HCT116 (cell line): ENCODE measurements around the gene KRT82. TPM values are rescaled to one million over a fixed set of nuclear protein-coding genes. Genes with fewer than 3 reads are reported as not detected.
A peak's percentile ranks its signal among the peaks of the same experiment; 100 is the strongest.

Source experiments
- ATAC-seq: fragments of 200-7000 bp; cut with Tn5 transposase; 2 replicates; pipeline ENCODE4 v1.9.1; 2020; ENCODE audit warnings: mild to moderate bottlenecking, moderate library complexity
- BruUV-seq: library from RNA; stranded (reverse); fragments of 400-500 nt; replicated peaks from 2 replicates; lab custom pipeline; 2021; lab: Mats Ljungman, UMichigan
- CTCF ChIA-PET: fragments of 300-600 bp; sonication (Branson Sonifier 250); formaldehyde crosslinking; loops from one replicate; lab custom pipeline; 2021; ENCODE audit warnings: antibody characterized with exemption; lab: Charles Lee
- POLR2A ChIA-PET: fragments of 300-600, 350-600 bp; sonication (Branson Sonifier 250); formaldehyde crosslinking; loops from one replicate; lab custom pipeline; 2021; ENCODE audit warnings: antibody characterized with exemption; lab: Charles Lee
- RAD21 ChIA-PET, 2 experiments: fragments of 300-600 bp; sonication (Branson Sonifier 250); formaldehyde crosslinking; loops; one replicate each; lab custom pipeline; 2023; ENCODE audit warnings: low total read pairs in 2 of 2; ENCODE audit not compliant: uncharacterized antibody in 2 of 2, unreplicated experiment in 2 of 2, low non-redundant PET in 1 of 2; lab: Charles Lee
- DNase-seq: peaks from one replicate; pipeline ENCODE4 v3.0.0-alpha.2; 2010; ENCODE audit warnings: low read depth, low spot score
- H2AFZ ChIP-seq: fragments of 200-600 bp; shearing (Covaris generic), sonication (generic); 2 replicates; pipeline ENCODE4 v1.6.1; 2017; ENCODE audit warnings: low read depth, mixed run types, mixed read lengths, antibody characterized with exemption, low read length; ENCODE audit not compliant: poor library complexity, severe bottlenecking
- H3K27ac ChIP-seq: 2 replicates; pipeline ENCODE4 v1.5.1; 2012; ENCODE audit warnings: low read depth, low read length
- H3K27me3 ChIP-seq: fragments of 200-600 bp; sonication (generic); 2 replicates; pipeline ENCODE4 v1.6.1; 2016; ENCODE audit warnings: mixed run types, low read length, mixed read lengths; ENCODE audit not compliant: insufficient read depth
- H3K36me3 ChIP-seq, 2 experiments: fragments of 200-500 bp in 1 of 2; fragments of 200-600 bp in 1 of 2; sonication (Bioruptor generic) in 1 of 2; sonication (generic) in 1 of 2; 2 replicates each; pipeline versions ENCODE4 v1.5.1 to v1.6.1; 2014 to 2016; ENCODE audit warnings: low read length in 2 of 2, inconsistent platforms in 1 of 2, mixed read lengths in 1 of 2, mixed run types in 1 of 2; ENCODE audit not compliant: insufficient read depth in 2 of 2, control insufficient read depth in 1 of 2
- H3K4me1 ChIP-seq, 2 experiments: fragments of 200-600 bp in 1 of 2; sonication (generic) in 1 of 2; 2 replicates each; pipeline versions ENCODE4 v1.5.1 to v1.6.1; 2012 to 2017; ENCODE audit warnings: low read length in 2 of 2, inconsistent platforms in 1 of 2, mild to moderate bottlenecking in 1 of 2, mixed read lengths in 1 of 2, mixed run types in 1 of 2, moderate library complexity in 1 of 2; ENCODE audit not compliant: insufficient read depth in 2 of 2, control insufficient read depth in 1 of 2
- H3K4me2 ChIP-seq: fragments of 200-600 bp; sonication (generic); 2 replicates; pipeline ENCODE4 v1.6.1; 2017; ENCODE audit warnings: mixed run types, low read length, mixed read lengths
- H3K4me3 ChIP-seq, 2 experiments: fragments of 200-600 bp in 1 of 2; sonication (generic) in 1 of 2; replicated peaks in 1 of 2; 2 replicates each; pipeline ENCODE4 v1.5.1; 2011 to 2016; ENCODE audit warnings: low read length in 2 of 2, control low read depth in 1 of 2, low read depth in 1 of 2, mild to moderate bottlenecking in 1 of 2, mixed read lengths in 1 of 2, mixed run types in 1 of 2
- H3K79me2 ChIP-seq: fragments of 200-600 bp; sonication (generic); 2 replicates; pipeline ENCODE4 v1.6.1; 2017; ENCODE audit warnings: mild to moderate bottlenecking, mixed run types, low read length, moderate library complexity, mixed read lengths; ENCODE audit not compliant: insufficient read depth
- H3K9ac ChIP-seq: fragments of 200-600 bp; sonication (generic); 2 replicates; pipeline ENCODE4 v1.6.1; 2016; ENCODE audit warnings: low read length, mixed read lengths
- H3K9me2 ChIP-seq: fragments of 200-600 bp; sonication (generic), shearing (Covaris generic); 2 replicates; pipeline ENCODE4 v1.6.1; 2017; ENCODE audit warnings: mixed run types, mild to moderate bottlenecking, moderate library complexity; ENCODE audit not compliant: insufficient read depth
- H3K9me3 ChIP-seq, 2 experiments: fragments of 200-500 bp in 1 of 2; fragments of 200-600 bp in 1 of 2; sonication (Bioruptor generic) in 1 of 2; sonication (generic) in 1 of 2; 2 replicates each; pipeline ENCODE4 v1.6.1; 2014 to 2017; ENCODE audit warnings: low read length in 2 of 2, mixed read lengths in 2 of 2, inconsistent platforms in 1 of 2, low read depth in 1 of 2, mild to moderate bottlenecking in 1 of 2, mixed run types in 1 of 2, moderate library complexity in 1 of 2; ENCODE audit not compliant: control insufficient read depth in 1 of 2, insufficient read depth in 1 of 2
- H4K20me1 ChIP-seq: fragments of 200-600 bp; sonication (generic), shearing (Covaris generic); 2 replicates; pipeline ENCODE4 v1.6.1; 2017; ENCODE audit warnings: mixed run types, mild to moderate bottlenecking, moderate library complexity; ENCODE audit not compliant: insufficient read depth
- ATF3 ChIP-seq: IDR thresholded peaks from 2 replicates; pipeline ENCODE4 v1.6.1; 2012
- CEBPB ChIP-seq: IDR thresholded peaks from 2 replicates; pipeline ENCODE4 v1.6.1; 2012; ENCODE audit warnings: low read depth
- CTCF ChIP-seq, 3 experiments: fragments of 200-600 bp in 1 of 3; sonication (generic) in 1 of 3; IDR thresholded peaks in 2 of 3; conservative IDR thresholded peaks in 1 of 3; 2 replicates each; pipeline ENCODE4 v1.5.1; 2012 to 2017; ENCODE audit warnings: low read depth in 2 of 3, low read length in 2 of 3, antibody characterized with exemption in 1 of 3, borderline replicate concordance in 1 of 3, control low read depth in 1 of 3, mild to moderate bottlenecking in 1 of 3, mixed read lengths in 1 of 3, mixed run types in 1 of 3, moderate library complexity in 1 of 3; ENCODE audit not compliant: insufficient read depth in 1 of 3
- EZH2 ChIP-seq: fragments of 200-600 bp; sonication (generic); IDR thresholded peaks from 2 replicates; pipeline ENCODE4 v1.6.1; 2017; ENCODE audit warnings: antibody characterized with exemption, mixed run types
- JUND ChIP-seq: IDR thresholded peaks from 2 replicates; pipeline ENCODE4 v1.6.1; 2012
- MAX ChIP-seq: IDR thresholded peaks from 2 replicates; pipeline ENCODE4 v1.6.1; 2012
- POLR2A ChIP-seq: IDR thresholded peaks from 2 replicates; pipeline ENCODE4 v1.7.0; 2011; ENCODE audit warnings: borderline replicate concordance; ENCODE audit not compliant: insufficient read depth, insufficient read length; ENCODE audit errors: extremely low read depth
- POLR2AphosphoS5 ChIP-seq: IDR thresholded peaks from 2 replicates; pipeline ENCODE4 v1.6.1; 2011; ENCODE audit warnings: mild to moderate bottlenecking, low read depth, low read length, moderate library complexity
- RAD21 ChIP-seq: IDR thresholded peaks from 2 replicates; pipeline ENCODE4 v1.6.1; 2012; ENCODE audit warnings: low read depth, mild to moderate bottlenecking
- REST ChIP-seq: IDR thresholded peaks from 2 replicates; pipeline ENCODE4 v1.6.1; 2012; ENCODE audit warnings: low read depth
- SP1 ChIP-seq: IDR thresholded peaks from 2 replicates; pipeline ENCODE4 v1.6.1; 2012; ENCODE audit warnings: low read depth
- ZBTB33 ChIP-seq: IDR thresholded peaks from 2 replicates; pipeline ENCODE4 v1.6.1; 2011; ENCODE audit warnings: mild to moderate bottlenecking, low read length, moderate library complexity; ENCODE audit not compliant: insufficient replicate concordance; ENCODE audit errors: extremely low read depth
- ZFX ChIP-seq: fragments of 450-650 bp; IDR thresholded peaks from 2 replicates; pipeline ENCODE4 v1.6.1; 2017
- ZNF274 ChIP-seq: fragments of 200-500 bp; sonication (Bioruptor generic); IDR thresholded peaks from 2 replicates; pipeline ENCODE4 v1.6.1; 2014; ENCODE audit warnings: mild to moderate bottlenecking, low read depth, low read length, inconsistent platforms
- intact Hi-C: fragments of 100-400 bp; cut with micrococcal nuclease; formaldehyde crosslinking; loops from 2 replicates; pipeline ENCODE4 v1.10.0; 2022
- total RNA-seq: library from RNA; stranded (reverse); gene quantifications from one replicate; pipeline ENCODE4 v1.2.1, GENCODE V29; 2021; ENCODE audit not compliant: unreplicated experiment

KRT82 gene
- total RNA-seq, 1 experiment from 2014 or later: not detected

- no peak overlapping the region for H3K4me3 ChIP-seq
- ChIA-PET POLR2A (no interaction called here), CTCF (no interaction called here), RAD21 (no interaction called here)
- ATAC-seq (no peak), DNase-seq (no peak)
- H3K9ac ChIP-seq: no peak overlapping the region
- peak overlapping the region; percentile 3 for H2AFZ ChIP-seq
- H4K20me1 ChIP-seq: no peaks in the 10 kb centered on the region
- no peak for TF ChIP-seq ZBTB33
- no peak for TF ChIP-seq RAD21
- TF ChIP-seq POLR2A: no peak
- no peak for TF ChIP-seq JUND
- no peak for TF ChIP-seq CTCF (IDR thresholded peaks at IDR 0.05 in 2 of 3, conservative IDR thresholded peaks at IDR 0.05 in 1 of 3; ENCODE audit: borderline replicate concordance in 1 of 3, insufficient read depth in 1 of 3, low read depth in 2 of 3, low read length in 2 of 3)
- TF ChIP-seq SP1: no peak
- TF ChIP-seq ZFX: no peak
- TF ChIP-seq CEBPB: no peak
- TF ChIP-seq ZNF274: no peak
- no peak for TF ChIP-seq EZH2
- no peak for TF ChIP-seq REST
- TF ChIP-seq MAX: no peak
- TF ChIP-seq POLR2AphosphoS5: no peak
- no peak for TF ChIP-seq ATF3
- intact Hi-C loops: no loop called here
- H3K9me2 ChIP-seq: no peaks in the 10 kb centered on the region
- no peaks in the 10 kb centered on the region for H3K9me3 ChIP-seq
- no peak overlapping the region for H3K4me2 ChIP-seq
- H3K79me2 ChIP-seq: no peaks in the 10 kb centered on the region
- no peak overlapping the region for H3K27ac ChIP-seq
- no TSS peak for BruUV-seq
- H3K27me3 ChIP-seq: no peaks in the 10 kb centered on the region
- H3K4me1 ChIP-seq: peaks cover 21 to 71% of the 10 kb centered on the region in 2 experiments
- H3K36me3 ChIP-seq: no peaks in the 10 kb centered on the region
Measured at GRCh38 chr12:52437508-52437907, 31.4 kb upstream of the KRT82 start.
